PC-3 (cell line): Measurements from ENCODE around the gene CLDN15. TPM values are rescaled to one million over a fixed set of nuclear protein-coding genes. Genes with fewer than 3 reads are reported as not detected.
"Not testable (repeated sequence)": the region's sequence is repeated elsewhere in the genome, so short reads cannot be mapped to it uniquely, and the experiment has no call there.

ENCODE experiments used
- ATAC-seq: fragments of 200-7000 bp; cut with Tn5 transposase; 2 replicates; pipeline ENCODE4 v1.9.1; 2020; ENCODE audit warnings: mild to moderate bottlenecking, moderate library complexity
- BruUV-seq: library from RNA; stranded (reverse); fragments of 400-500 nt; replicated peaks from 2 replicates; lab custom pipeline; 2021; lab: Mats Ljungman, UMichigan
- CTCF ChIA-PET: fragments of 300-600 bp; sonication (Branson Sonifier 250); formaldehyde crosslinking; loops from one replicate; lab custom pipeline; 2022; ENCODE audit warnings: antibody characterized with exemption; lab: Charles Lee
- POLR2A ChIA-PET: fragments of 300-600 bp; sonication (Branson Sonifier 250); formaldehyde crosslinking; loops from one replicate; lab custom pipeline; 2022; ENCODE audit warnings: antibody characterized with exemption; ENCODE audit not compliant: unreplicated experiment; lab: Charles Lee
- DNase-seq: peaks from one replicate; pipeline ENCODE4 v3.0.0-alpha.2; 2015
- H2AFZ ChIP-seq: fragments of 300-600 bp; sonication (generic); 2 replicates; pipeline ENCODE4 v1.6.0; 2016; ENCODE audit warnings: antibody characterized with exemption, low read length
- H3F3A ChIP-seq: fragments of 300-600 bp; sonication (generic); one replicate; pipeline ENCODE4 v1.6.0; 2017; ENCODE audit warnings: antibody characterized with exemption, low read length, control low read depth, mild to moderate bottlenecking; ENCODE audit not compliant: unreplicated experiment
- H3K27ac ChIP-seq: fragments of 300-600 bp; sonication (generic); 2 replicates; pipeline ENCODE4 v1.5.1; 2016; ENCODE audit warnings: mild to moderate bottlenecking, low read length
- H3K27me3 ChIP-seq: fragments of 300-600 bp; sonication (generic); 2 replicates; pipeline ENCODE4 v1.6.1; 2016; ENCODE audit warnings: low read length, mixed read lengths
- H3K36me3 ChIP-seq: fragments of 300-600 bp; sonication (generic); 2 replicates; pipeline ENCODE4 v1.6.1; 2016; ENCODE audit warnings: low read depth, mixed run types, low read length, mixed read lengths
- H3K4me1 ChIP-seq: fragments of 300-600 bp; sonication (generic); 2 replicates; pipeline ENCODE4 v1.5.1; 2016; ENCODE audit warnings: low read length; ENCODE audit not compliant: insufficient read depth
- H3K4me2 ChIP-seq: fragments of 300-600 bp; sonication (generic); 2 replicates; pipeline ENCODE4 v1.6.0; 2016; ENCODE audit warnings: low read length
- H3K4me3 ChIP-seq: fragments of 300-600 bp; sonication (generic); 2 replicates; pipeline ENCODE4 v1.5.1; 2016; ENCODE audit warnings: mild to moderate bottlenecking, low read length, mixed read lengths
- H3K79me2 ChIP-seq: fragments of 300-600 bp; sonication (generic); 2 replicates; pipeline ENCODE4 v1.6.1; 2017; ENCODE audit warnings: low read length, mixed read lengths
- H3K9ac ChIP-seq: fragments of 300-600 bp; sonication (generic); 2 replicates; pipeline ENCODE4 v1.6.0; 2016; ENCODE audit warnings: mild to moderate bottlenecking, low read length
- H3K9me2 ChIP-seq: fragments of 300-600 bp; sonication (generic); replicated peaks from 2 replicates; pipeline ENCODE4 v1.6.1; 2016; ENCODE audit warnings: mixed run types, low read length, mixed read lengths
- H3K9me3 ChIP-seq: fragments of 300-600 bp; sonication (generic); 2 replicates; pipeline ENCODE4 v1.6.1; 2016; ENCODE audit warnings: low read length, mixed read lengths
- H4K20me1 ChIP-seq: fragments of 300-600 bp; sonication (generic); 2 replicates; pipeline ENCODE4 v1.6.1; 2016; ENCODE audit warnings: low read length, mixed read lengths
- EZH2 ChIP-seq: fragments of 300-600 bp; sonication (generic); IDR thresholded peaks from one replicate; pipeline ENCODE4 v1.6.1; 2017; ENCODE audit warnings: antibody characterized with exemption, mild to moderate bottlenecking, low read length; ENCODE audit not compliant: unreplicated experiment
- EZH2phosphoT487 ChIP-seq: fragments of 300-600 bp; sonication (generic); IDR thresholded peaks from 2 replicates; pipeline ENCODE4 v1.6.1; 2018; ENCODE audit warnings: mild to moderate bottlenecking, antibody characterized with exemption, low read length, borderline replicate concordance
- intact Hi-C: fragments of 100-400 bp; cut with micrococcal nuclease; formaldehyde crosslinking; loops from 2 replicates; pipeline ENCODE4 v1.9.0; 2023
- total RNA-seq: library from RNA; depleted of rRNA; stranded (reverse); fragments of >200 nt; gene quantifications from 2 replicates; pipeline ENCODE4 v1.2.3, GENCODE V29; 2014
- TF ChIP-seq, protein P1 (sequence below): fragments of 300-600 bp; sonication (generic); conservative IDR thresholded peaks from 2 replicates; pipeline ENCODE4 v1.5.1; 2017; ENCODE audit warnings: antibody characterized with exemption, low read depth, mild to moderate bottlenecking, low read length

Gene CLDN15
- total RNA-seq, 1 experiment from 2014 or later: 6.7 TPM

DNA sequence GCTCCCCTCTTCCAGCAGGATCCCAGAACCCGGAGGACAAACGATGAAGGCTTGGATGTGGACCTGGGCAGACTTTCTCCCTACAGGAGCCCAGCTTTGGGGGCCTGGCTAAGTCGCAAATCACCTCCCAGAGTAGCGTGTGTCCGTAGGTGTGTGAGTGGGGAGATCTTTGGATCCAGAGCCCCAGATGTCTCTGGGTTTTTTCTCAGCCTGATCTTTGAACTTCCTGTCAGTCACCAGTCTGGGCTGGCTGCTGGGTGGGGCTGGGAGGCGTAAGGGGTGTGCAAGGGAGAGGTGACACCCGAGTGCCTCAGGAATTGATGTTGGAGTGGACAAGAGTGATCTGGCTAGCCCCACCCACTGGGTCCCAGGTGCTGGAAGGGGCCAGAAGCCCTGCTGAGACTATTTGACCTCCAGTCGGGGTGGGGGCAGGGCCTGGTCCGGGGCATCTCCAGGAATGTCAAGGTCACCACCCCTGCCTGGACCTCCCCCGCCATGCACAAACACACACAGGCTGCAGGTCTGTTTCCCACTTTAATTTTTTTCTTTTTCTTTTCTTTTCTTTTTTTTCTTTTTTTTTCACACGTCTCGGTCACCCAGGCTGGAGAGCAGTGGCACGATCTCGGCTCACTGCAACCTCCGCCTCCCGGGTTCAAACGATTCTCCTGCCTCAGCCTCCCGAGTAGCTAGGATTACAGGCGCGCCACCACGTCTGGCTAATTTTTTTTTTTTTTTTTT is 36.6 kb downstream of the CLDN15 start, which contains the start of gene MOGAT3:
Gene MOGAT3 (minus strand): TSS at position 175 of the 738 bp plus-strand sequence. CDS start 182 bp downstream, outside the sequence.
- Histone ChIP-seq H3F3A (no peaks in the 10 kb centered on the region), H3K27me3 (no peaks in the 10 kb centered on the region), H3K4me1 (no peaks in the 10 kb centered on the region), H2AFZ (no peak within 1 kb of the TSS), H3K4me2 (no peak within 1 kb of the TSS), H3K9me2 (no peaks in the 10 kb centered on the region), H3K9ac (no peak within 1 kb of the TSS), H3K36me3 (no peaks in the 10 kb centered on the region), H3K4me3 (no peak within 1 kb of the TSS), H3K79me2 (no peaks in the 10 kb centered on the region), H3K27ac (no peak within 1 kb of the TSS), H4K20me1 (no peaks in the 10 kb centered on the region), H3K9me3 (no peaks in the 10 kb centered on the region)
- intact Hi-C loops: no loop called here
- TF ChIP-seq EZH2phosphoT487 (no peak), EZH2 (no peak)
- TF ChIP-seq, protein P1, sequence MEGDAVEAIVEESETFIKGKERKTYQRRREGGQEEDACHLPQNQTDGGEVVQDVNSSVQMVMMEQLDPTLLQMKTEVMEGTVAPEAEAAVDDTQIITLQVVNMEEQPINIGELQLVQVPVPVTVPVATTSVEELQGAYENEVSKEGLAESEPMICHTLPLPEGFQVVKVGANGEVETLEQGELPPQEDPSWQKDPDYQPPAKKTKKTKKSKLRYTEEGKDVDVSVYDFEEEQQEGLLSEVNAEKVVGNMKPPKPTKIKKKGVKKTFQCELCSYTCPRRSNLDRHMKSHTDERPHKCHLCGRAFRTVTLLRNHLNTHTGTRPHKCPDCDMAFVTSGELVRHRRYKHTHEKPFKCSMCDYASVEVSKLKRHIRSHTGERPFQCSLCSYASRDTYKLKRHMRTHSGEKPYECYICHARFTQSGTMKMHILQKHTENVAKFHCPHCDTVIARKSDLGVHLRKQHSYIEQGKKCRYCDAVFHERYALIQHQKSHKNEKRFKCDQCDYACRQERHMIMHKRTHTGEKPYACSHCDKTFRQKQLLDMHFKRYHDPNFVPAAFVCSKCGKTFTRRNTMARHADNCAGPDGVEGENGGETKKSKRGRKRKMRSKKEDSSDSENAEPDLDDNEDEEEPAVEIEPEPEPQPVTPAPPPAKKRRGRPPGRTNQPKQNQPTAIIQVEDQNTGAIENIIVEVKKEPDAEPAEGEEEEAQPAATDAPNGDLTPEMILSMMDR: no peak
- ChIA-PET POLR2A (no interaction called here), CTCF (no interaction called here)
- BruUV-seq: no TSS peak
- no peak for DNase-seq
- ATAC-seq: peak; percentile 35; the same call in 1 of the 2 replicates

- Histone ChIP-seq H2AFZ (no peak overlapping the region), H3K9ac (no peak overlapping the region), H3K9me3 (no peaks in the 10 kb centered on the region), H3K4me2 (no peak overlapping the region), H3F3A (no peaks in the 10 kb centered on the region), H3K36me3 (no peaks in the 10 kb centered on the region), H3K9me2 (no peaks in the 10 kb centered on the region), H4K20me1 (no peaks in the 10 kb centered on the region), H3K27me3 (no peaks in the 10 kb centered on the region), H3K4me3 (no peak overlapping the region), H3K79me2 (no peaks in the 10 kb centered on the region), H3K4me1 (no peaks in the 10 kb centered on the region), H3K27ac (no peak overlapping the region)
- CTCF ChIA-PET: no interaction called here
- intact Hi-C loops: no loop called here
- DNase-seq: no peak
- no peak for TF ChIP-seq EZH2phosphoT487
- TF ChIP-seq, protein P1: no peak
- TF ChIP-seq EZH2: no peak
- POLR2A ChIA-PET: interaction anchor here (0.6 kb wide), 1 partner anchor 35 kb away, joined by 6 read pairs; the partner anchor contains the start of gene VGF
- no TSS peak for BruUV-seq
- ATAC-seq: no peak
Observed at GRCh38 chr7:101200504-101200861, 37.1 kb downstream of the CLDN15 start.

- H4K20me1 ChIP-seq, H3K9me2 ChIP-seq, DNase-seq, H3K79me2 ChIP-seq, H3K4me1 ChIP-seq, CTCF ChIA-PET, intact Hi-C loops, H3K36me3 ChIP-seq, H3K9me3 ChIP-seq, H3K9ac ChIP-seq, H3K27ac ChIP-seq, POLR2A ChIA-PET, BruUV-seq, H2AFZ ChIP-seq, H3K4me2 ChIP-seq, H3K27me3 ChIP-seq, H3K4me3 ChIP-seq, H3F3A ChIP-seq, ATAC-seq: not testable (repeated sequence)
Observed at GRCh38 chr7:101199522-101199921, 38.1 kb downstream of the CLDN15 start.
